Activated naive CD4-positive, alpha-beta T cell treated with anti-CD3 and anti-CD28 coated beads, Interleukin-2, amount 50 U/mL, for 24 hours (primary cell): ENCODE measurements around the gene RANBP3L.

Experiments used
- H3K27ac Mint-ChIP-seq: one replicate; pipeline ENCODE4 v1.8.0; 2021; ENCODE audit warnings: mild to moderate bottlenecking, mixed read lengths
- H3K27me3 Mint-ChIP-seq: one replicate; pipeline ENCODE4 v1.8.0; 2021; ENCODE audit warnings: mixed read lengths
- H3K36me3 Mint-ChIP-seq: one replicate; pipeline ENCODE4 v1.8.0; 2021; ENCODE audit warnings: mixed read lengths
- H3K4me1 Mint-ChIP-seq: one replicate; pipeline ENCODE4 v1.8.0; 2021; ENCODE audit warnings: mixed read lengths
- H3K4me3 Mint-ChIP-seq: one replicate; pipeline ENCODE4 v1.8.0; 2021; ENCODE audit warnings: mild to moderate bottlenecking, mixed read lengths
- H3K9me3 Mint-ChIP-seq: one replicate; pipeline ENCODE4 v1.8.0; 2021; ENCODE audit warnings: mixed read lengths

The RANBP3L gene

GRCh38 chr5:36241631-36242533, 59.8 kb downstream of the RANBP3L start, which contains the start of gene NADK2:
Gene NADK2, minus strand, starts transcription at chr5:36241925. Its CDS starts 127 bp downstream, at chr5:36241798.
- Mint-ChIP-seq H3K27me3 (no peaks in the 10 kb centered on the region), H3K27ac (peak within 1 kb of the TSS; percentile 98), H3K9me3 (no peaks in the 10 kb centered on the region), H3K4me3 (peak within 1 kb of the TSS; percentile 88), H3K4me1 (peaks cover 58% of the 10 kb centered on the region), H3K36me3 (no peaks in the 10 kb centered on the region)

- Mint-ChIP-seq H3K4me3 (peak overlapping the region; percentile 78), H3K27me3 (no peaks in the 10 kb centered on the region), H3K4me1 (peaks cover 66% of the 10 kb centered on the region), H3K36me3 (no peaks in the 10 kb centered on the region), H3K27ac (peak overlapping the region; percentile 73), H3K9me3 (no peaks in the 10 kb centered on the region)
Measured at GRCh38 chr5:36240779-36241630, 60.7 kb downstream of the RANBP3L start.

- H3K27me3 Mint-ChIP-seq: no peaks in the 10 kb centered on the region
- no peaks in the 10 kb centered on the region for H3K9me3 Mint-ChIP-seq
- peaks cover 67% of the 10 kb centered on the region for H3K4me1 Mint-ChIP-seq
- no peaks in the 10 kb centered on the region for H3K36me3 Mint-ChIP-seq
- peak overlapping the region; percentile 78 for H3K4me3 Mint-ChIP-seq
- peak overlapping the region; percentile 53 for H3K27ac Mint-ChIP-seq
Measured at GRCh38 chr5:36239370-36240293, 62.1 kb downstream of the RANBP3L start.

GRCh38 chr5:36238502-36239295, 63.0 kb downstream of the RANBP3L start:
- no peaks in the 10 kb centered on the region for H3K36me3 Mint-ChIP-seq
- H3K9me3 Mint-ChIP-seq: no peaks in the 10 kb centered on the region
- H3K27me3 Mint-ChIP-seq: no peaks in the 10 kb centered on the region
- H3K4me3 Mint-ChIP-seq: no peak overlapping the region
- H3K27ac Mint-ChIP-seq: peak overlapping the region; percentile 4
- peaks cover 59% of the 10 kb centered on the region for H3K4me1 Mint-ChIP-seq

GRCh38 chr5:36237751-36238150, 64.0 kb downstream of the RANBP3L start:
- Mint-ChIP-seq H3K9me3 (no peaks in the 10 kb centered on the region), H3K4me1 (peaks cover 56% of the 10 kb centered on the region), H3K4me3 (no peak overlapping the region), H3K27me3 (no peaks in the 10 kb centered on the region), H3K27ac (peak overlapping the region; percentile 62), H3K36me3 (no peaks in the 10 kb centered on the region)

GRCh38 chr5:36236801-36237200, 64.9 kb downstream of the RANBP3L start:
- Mint-ChIP-seq H3K27ac (no peak overlapping the region), H3K36me3 (no peaks in the 10 kb centered on the region), H3K27me3 (no peaks in the 10 kb centered on the region), H3K4me1 (peaks cover 51% of the 10 kb centered on the region), H3K4me3 (no peak overlapping the region), H3K9me3 (no peaks in the 10 kb centered on the region)

GRCh38 chr5:36232533-36232932, 69.2 kb downstream of the RANBP3L start:
- Mint-ChIP-seq H3K27ac (no peak overlapping the region), H3K36me3 (no peaks in the 10 kb centered on the region), H3K9me3 (no peaks in the 10 kb centered on the region), H3K4me1 (peaks cover 22% of the 10 kb centered on the region), H3K4me3 (no peak overlapping the region), H3K27me3 (no peaks in the 10 kb centered on the region)

- H3K36me3 Mint-ChIP-seq: peaks cover 7% of the 10 kb centered on the region
- no peak overlapping the region for H3K4me3 Mint-ChIP-seq
- no peaks in the 10 kb centered on the region for H3K9me3 Mint-ChIP-seq
- no peak overlapping the region for H3K27ac Mint-ChIP-seq
- peaks cover 9% of the 10 kb centered on the region for H3K4me1 Mint-ChIP-seq
- H3K27me3 Mint-ChIP-seq: no peaks in the 10 kb centered on the region
Measured at GRCh38 chr5:36230151-36230790, 71.4 kb downstream of the RANBP3L start.

GRCh38 chr5:36228505-36228904, 73.2 kb downstream of the RANBP3L start:
- Mint-ChIP-seq H3K4me1 (peaks cover 9% of the 10 kb centered on the region), H3K27ac (no peak overlapping the region), H3K27me3 (no peaks in the 10 kb centered on the region), H3K9me3 (no peaks in the 10 kb centered on the region), H3K36me3 (peaks cover 13% of the 10 kb centered on the region), H3K4me3 (no peak overlapping the region)

- Mint-ChIP-seq H3K4me1 (no peaks in the 10 kb centered on the region), H3K9me3 (no peaks in the 10 kb centered on the region), H3K36me3 (peaks cover 13% of the 10 kb centered on the region), H3K27me3 (no peaks in the 10 kb centered on the region), H3K27ac (no peak overlapping the region), H3K4me3 (no peak overlapping the region)
Measured at GRCh38 chr5:36227046-36227445, 74.7 kb downstream of the RANBP3L start.

GRCh38 chr5:36222620-36223019, 79.1 kb downstream of the RANBP3L start:
- H3K4me1 Mint-ChIP-seq: no peaks in the 10 kb centered on the region
- no peaks in the 10 kb centered on the region for H3K27me3 Mint-ChIP-seq
- H3K36me3 Mint-ChIP-seq: peaks cover 16% of the 10 kb centered on the region
- H3K27ac Mint-ChIP-seq: no peak overlapping the region
- no peaks in the 10 kb centered on the region for H3K9me3 Mint-ChIP-seq
- no peak overlapping the region for H3K4me3 Mint-ChIP-seq

GRCh38 chr5:36217988-36218387, 83.7 kb downstream of the RANBP3L start:
- H3K4me1 Mint-ChIP-seq: no peaks in the 10 kb centered on the region
- no peaks in the 10 kb centered on the region for H3K27me3 Mint-ChIP-seq
- no peaks in the 10 kb centered on the region for H3K9me3 Mint-ChIP-seq
- no peak overlapping the region for H3K27ac Mint-ChIP-seq
- H3K36me3 Mint-ChIP-seq: peaks cover 6% of the 10 kb centered on the region
- H3K4me3 Mint-ChIP-seq: no peak overlapping the region

- no peaks in the 10 kb centered on the region for H3K27me3 Mint-ChIP-seq
- H3K4me3 Mint-ChIP-seq: no peak overlapping the region
- no peak overlapping the region for H3K27ac Mint-ChIP-seq
- no peaks in the 10 kb centered on the region for H3K4me1 Mint-ChIP-seq
- peaks cover 10% of the 10 kb centered on the region for H3K36me3 Mint-ChIP-seq
- no peaks in the 10 kb centered on the region for H3K9me3 Mint-ChIP-seq
Measured at GRCh38 chr5:36217567-36217966, 84.1 kb downstream of the RANBP3L start.

- Mint-ChIP-seq H3K36me3 (peaks cover 11% of the 10 kb centered on the region), H3K27ac (no peak overlapping the region), H3K4me1 (no peaks in the 10 kb centered on the region), H3K9me3 (no peaks in the 10 kb centered on the region), H3K27me3 (no peaks in the 10 kb centered on the region), H3K4me3 (no peak overlapping the region)
Measured at GRCh38 chr5:36215910-36216309, 85.8 kb downstream of the RANBP3L start.
